Activated gamma-delta T cell (primary cell): ENCODE data around the gene TCEAL7.
"Not testable (repeated sequence)": the region's sequence is repeated elsewhere in the genome, so short reads cannot be mapped to it uniquely, and the experiment has no call there.

Experiments used
- DNase-seq: peaks from one replicate; lab custom pipeline; 2025; lab: John Stamatoyannopoulos, UW
- total RNA-seq, 2 donors: gene quantifications; one replicate each; lab custom pipeline; 2026; lab: John Stamatoyannopoulos, UW

The TCEAL7 gene
- total RNA-seq: 0 reads per million in 2 donors

- no peak for DNase-seq
Measured at GRCh38 chrX:103329991-103330390, at the start of gene TCEAL7. Gene TCEAL7, plus strand, starts transcription at chrX:103330239. Its CDS starts 1,165 bp downstream, at chrX:103331404.

GRCh38 chrX:103293118-103293517 lies 36.9 kb upstream of the TCEAL7 start:
- no peak for DNase-seq

- DNase-seq: no peak
Measured at GRCh38 chrX:103304705-103305104, 25.3 kb upstream of the TCEAL7 start.

- not testable (repeated sequence) for DNase-seq
Measured at GRCh38 chrX:103305666-103306065, 24.4 kb upstream of the TCEAL7 start.

- peak; percentile 13 for DNase-seq
Measured at GRCh38 chrX:103309860-103310554, 20.0 kb upstream of the TCEAL7 start.

GRCh38 chrX:103310555-103311398 lies 19.3 kb upstream of the TCEAL7 start, which contains the start of gene BEX2:
Gene BEX2, minus strand, starts transcription at chrX:103310990. Its CDS starts 1,014 bp downstream, at chrX:103309976.
- peak; percentile 58 for DNase-seq

- DNase-seq: no peak
Measured at GRCh38 chrX:103311399-103311780, 18.6 kb upstream of the TCEAL7 start.

- DNase-seq: no peak
Measured at GRCh38 chrX:103330681-103331288, 746 bp downstream of the TCEAL7 start.

GRCh38 chrX:103338663-103339062 lies 8.6 kb downstream of the TCEAL7 start:
- no peak for DNase-seq

- DNase-seq: no peak
Measured at GRCh38 chrX:103343105-103343504, 13.1 kb downstream of the TCEAL7 start.

- DNase-seq: no peak
Measured at GRCh38 chrX:103344606-103345005, 14.6 kb downstream of the TCEAL7 start.

GRCh38 chrX:103347682-103348397 lies 17.8 kb downstream of the TCEAL7 start:
- no peak for DNase-seq

- DNase-seq: no peak
Measured at GRCh38 chrX:103356130-103356798, 26.2 kb downstream of the TCEAL7 start, which contains the start of gene TCEAL9. Gene TCEAL9, plus strand, starts transcription at chrX:103356506. Its CDS starts 1,179 bp downstream, at chrX:103357685.

GRCh38 chrX:103356858-103357257 lies 26.8 kb downstream of the TCEAL7 start:
- DNase-seq: no peak

- DNase-seq: no peak
Measured at GRCh38 chrX:103357871-103358270, 27.8 kb downstream of the TCEAL7 start.

- DNase-seq: not testable (repeated sequence)
Measured at GRCh38 chrX:103359605-103360004, 29.6 kb downstream of the TCEAL7 start.

GRCh38 chrX:103360092-103360491 lies 30.1 kb downstream of the TCEAL7 start:
- no peak for DNase-seq

GRCh38 chrX:103360916-103361315 lies 30.9 kb downstream of the TCEAL7 start:
- no peak for DNase-seq

GRCh38 chrX:103361798-103362197 lies 31.8 kb downstream of the TCEAL7 start:
- DNase-seq: no peak

- no peak for DNase-seq
Measured at GRCh38 chrX:103362474-103362873, 32.4 kb downstream of the TCEAL7 start.

GRCh38 chrX:103363046-103363445 lies 33.0 kb downstream of the TCEAL7 start:
- no peak for DNase-seq
